Endothelial cell of umbilical vein (primary cell): ENCODE measurements around the gene DLG3.

Source experiments
- EZH2 ChIP-seq: IDR thresholded peaks from 2 replicates; pipeline ENCODE4 v1.6.1; 2012; ENCODE audit warnings: borderline replicate concordance, low read depth, mild to moderate bottlenecking, moderate library complexity, low read length, inconsistent platforms; ENCODE audit not compliant: severe bottlenecking
- JUN ChIP-seq: IDR thresholded peaks from 2 replicates; pipeline ENCODE4 v1.6.1; 2011; ENCODE audit warnings: borderline replicate concordance, low read depth; ENCODE audit not compliant: insufficient read length, insufficient read depth
- MYC ChIP-seq: IDR thresholded peaks from one replicate; pipeline ENCODE4 v1.6.1; 2011; ENCODE audit warnings: mild to moderate bottlenecking, low read depth, low read length
- POLR2A ChIP-seq: IDR thresholded peaks from 2 replicates; pipeline ENCODE4 v1.6.1; 2012; ENCODE audit warnings: low read depth, mild to moderate bottlenecking, control low read depth, low read length
- POLR2AphosphoS5 ChIP-seq: IDR thresholded peaks from 2 replicates; pipeline ENCODE4 v1.6.1; 2012; ENCODE audit warnings: low read depth, mild to moderate bottlenecking, control low read depth, low read length, moderate library complexity; ENCODE audit not compliant: insufficient read depth
- TF ChIP-seq, protein P1 (sequence below), 2 donors: IDR thresholded peaks; 1 replicate in 1 of 2; 2 replicates in 1 of 2; pipeline ENCODE4 v1.5.1; 2011; ENCODE audit warnings: low read length in 2 of 2, mild to moderate bottlenecking in 2 of 2, moderate library complexity in 2 of 2, control low read depth in 1 of 2, inconsistent platforms in 1 of 2, low read depth in 1 of 2; ENCODE audit not compliant: insufficient read depth in 1 of 2; ENCODE audit errors: extremely low read depth in 1 of 2
- TF ChIP-seq, protein P2 (sequence below): IDR thresholded peaks from 2 replicates; pipeline ENCODE4 v1.6.1; 2011; ENCODE audit not compliant: insufficient read depth, insufficient read length

DNA sequence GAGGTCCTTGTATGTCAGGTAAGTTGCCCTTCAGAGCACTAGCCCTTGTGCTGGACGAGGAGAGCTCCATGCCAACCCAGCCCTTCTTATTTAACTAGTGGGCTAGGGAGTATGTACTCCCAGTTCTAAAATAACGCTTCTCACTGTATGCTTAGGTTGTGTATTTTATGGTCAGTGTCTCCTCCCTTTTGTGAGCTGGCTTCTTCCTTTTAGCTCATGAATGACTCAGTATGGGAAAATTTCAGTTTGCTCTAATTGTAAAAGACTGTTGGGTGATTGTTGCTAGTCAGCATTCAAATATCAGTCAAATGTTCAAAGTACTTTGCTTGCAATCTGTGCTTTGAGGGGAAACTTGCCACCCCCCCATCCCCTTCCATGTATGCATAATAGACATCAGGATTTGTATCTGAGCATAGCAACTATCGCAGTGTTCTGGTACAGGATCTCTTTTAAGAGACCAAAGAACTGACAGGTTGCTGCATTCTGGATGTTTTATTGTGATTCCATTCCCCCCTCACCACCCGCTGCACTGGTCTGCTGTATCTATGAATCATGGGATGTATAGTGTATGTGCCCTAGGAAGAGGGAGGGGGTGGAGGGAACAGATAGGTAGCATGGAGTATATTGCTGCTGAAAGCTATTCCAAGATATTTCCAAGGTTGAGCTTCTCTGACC is 34.7 kb downstream of the DLG3 start:
- TF ChIP-seq, protein P1, sequence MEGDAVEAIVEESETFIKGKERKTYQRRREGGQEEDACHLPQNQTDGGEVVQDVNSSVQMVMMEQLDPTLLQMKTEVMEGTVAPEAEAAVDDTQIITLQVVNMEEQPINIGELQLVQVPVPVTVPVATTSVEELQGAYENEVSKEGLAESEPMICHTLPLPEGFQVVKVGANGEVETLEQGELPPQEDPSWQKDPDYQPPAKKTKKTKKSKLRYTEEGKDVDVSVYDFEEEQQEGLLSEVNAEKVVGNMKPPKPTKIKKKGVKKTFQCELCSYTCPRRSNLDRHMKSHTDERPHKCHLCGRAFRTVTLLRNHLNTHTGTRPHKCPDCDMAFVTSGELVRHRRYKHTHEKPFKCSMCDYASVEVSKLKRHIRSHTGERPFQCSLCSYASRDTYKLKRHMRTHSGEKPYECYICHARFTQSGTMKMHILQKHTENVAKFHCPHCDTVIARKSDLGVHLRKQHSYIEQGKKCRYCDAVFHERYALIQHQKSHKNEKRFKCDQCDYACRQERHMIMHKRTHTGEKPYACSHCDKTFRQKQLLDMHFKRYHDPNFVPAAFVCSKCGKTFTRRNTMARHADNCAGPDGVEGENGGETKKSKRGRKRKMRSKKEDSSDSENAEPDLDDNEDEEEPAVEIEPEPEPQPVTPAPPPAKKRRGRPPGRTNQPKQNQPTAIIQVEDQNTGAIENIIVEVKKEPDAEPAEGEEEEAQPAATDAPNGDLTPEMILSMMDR (IDR thresholded peaks at IDR 0.05; ENCODE audit: extremely low read depth in 1 of 2, insufficient read depth in 1 of 2, low read depth in 1 of 2, low read length in 2 of 2) = no peak
- TF ChIP-seq EZH2 (no peak), POLR2A (no peak), POLR2AphosphoS5 (no peak), JUN (no peak), MYC (no peak)
- TF ChIP-seq, protein P2, sequence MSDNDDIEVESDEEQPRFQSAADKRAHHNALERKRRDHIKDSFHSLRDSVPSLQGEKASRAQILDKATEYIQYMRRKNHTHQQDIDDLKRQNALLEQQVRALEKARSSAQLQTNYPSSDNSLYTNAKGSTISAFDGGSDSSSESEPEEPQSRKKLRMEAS = no peak
